Endothelial cell of umbilical vein (primary cell): Measurements from ENCODE around the gene PADI1. TPM values are rescaled to one million over a fixed set of nuclear protein-coding genes. Genes with fewer than 3 reads are reported as not detected.

Experiments
- BruUV-seq: library from RNA; stranded (reverse); fragments of 400-500 nt; replicated peaks from 2 replicates; lab custom pipeline; 2021; lab: Mats Ljungman, UMichigan
- CTCF ChIA-PET: fragments of 300-600, 350-600 bp; sonication (Branson Sonifier 250); formaldehyde crosslinking; loops from one replicate; lab custom pipeline; 2021; ENCODE audit warnings: antibody characterized with exemption, inconsistent platforms; lab: Charles Lee
- POLR2A ChIA-PET: fragments of 300-600, 350-600 bp; sonication (Branson Sonifier 250); formaldehyde crosslinking; loops from one replicate; lab custom pipeline; 2021; ENCODE audit warnings: antibody characterized with exemption, inconsistent platforms; lab: Charles Lee
- DNase-seq: peaks from one replicate; pipeline ENCODE4 v3.0.0-alpha.2; 2011; ENCODE audit warnings: low read depth, low spot score
- FAIRE-seq: peaks from 2 replicates; lab custom pipeline; 2011; peaks lifted over from hg19 to GRCh38; lab: Jason Lieb, UNC
- H2AFZ ChIP-seq: 2 replicates; pipeline ENCODE4 v1.6.0; 2012; ENCODE audit warnings: low read depth, low read length, control low read depth, inconsistent platforms
- H3K27ac ChIP-seq: 2 replicates; pipeline ENCODE4 v1.5.1; 2011; ENCODE audit warnings: low read depth, mild to moderate bottlenecking, control low read depth, low read length, moderate library complexity; ENCODE audit not compliant: insufficient read depth
- H3K27me3 ChIP-seq, 2 experiments: 2 replicates each; pipeline versions ENCODE4 v1.6.0 to v1.6.1; 2011; ENCODE audit warnings: low read length in 2 of 2, mixed read lengths in 1 of 2; ENCODE audit not compliant: control insufficient read depth in 2 of 2, insufficient read depth in 2 of 2
- H3K36me3 ChIP-seq, 2 experiments: 2 replicates in 1 of 2; 3 replicates in 1 of 2; pipeline ENCODE4 v1.5.1; 2011; ENCODE audit warnings: low read length in 2 of 2, mild to moderate bottlenecking in 1 of 2, moderate library complexity in 1 of 2; ENCODE audit not compliant: control insufficient read depth in 2 of 2, insufficient read depth in 2 of 2; ENCODE audit errors: extremely low read depth in 1 of 2
- H3K4me1 ChIP-seq: 3 replicates; pipeline ENCODE4 v1.5.1; 2011; ENCODE audit warnings: mild to moderate bottlenecking, low read length; ENCODE audit not compliant: control insufficient read depth, insufficient read depth; ENCODE audit errors: extremely low read depth
- H3K4me2 ChIP-seq: 2 replicates; pipeline ENCODE4 v1.6.1; 2011; ENCODE audit warnings: low read length, control low read depth, mixed read lengths; ENCODE audit not compliant: insufficient read depth
- H3K4me3 ChIP-seq, 3 experiments: fragments of 200-600 bp in 1 of 3; sonication (generic), shearing (Covaris generic) in 1 of 3; replicated peaks in 1 of 3; 2 replicates each; pipeline ENCODE4 v1.5.1; 2011 to 2016; ENCODE audit warnings: control low read depth in 3 of 3, low read length in 3 of 3, mild to moderate bottlenecking in 2 of 3, inconsistent platforms in 1 of 3, low read depth in 1 of 3, moderate library complexity in 1 of 3; ENCODE audit not compliant: insufficient read depth in 1 of 3
- H3K79me2 ChIP-seq: 2 replicates; pipeline ENCODE4 v1.6.0; 2012; ENCODE audit warnings: low read length, inconsistent platforms; ENCODE audit not compliant: control insufficient read depth, insufficient read depth
- H3K9ac ChIP-seq: replicated peaks from 2 replicates; pipeline ENCODE3; 2011; ENCODE audit warnings: low read length, control low read depth; ENCODE audit not compliant: insufficient read depth; ENCODE audit errors: extremely low read depth
- H3K9me1 ChIP-seq: replicated peaks from 3 replicates; pipeline ENCODE4 v1.6.0; 2011; ENCODE audit warnings: mild to moderate bottlenecking, low read length; ENCODE audit not compliant: control insufficient read depth, insufficient read depth; ENCODE audit errors: extremely low read depth
- H3K9me3 ChIP-seq: replicated peaks from 2 replicates; pipeline ENCODE4 v1.5.1; 2012; ENCODE audit warnings: low read length, inconsistent platforms; ENCODE audit not compliant: control insufficient read depth, insufficient read depth
- H4K20me1 ChIP-seq: replicated peaks from 2 replicates; pipeline ENCODE3; 2011; ENCODE audit warnings: mild to moderate bottlenecking, low read length; ENCODE audit not compliant: control insufficient read depth, insufficient read depth; ENCODE audit errors: extremely low read depth
- EZH2 ChIP-seq: IDR thresholded peaks from 2 replicates; pipeline ENCODE4 v1.6.1; 2012; ENCODE audit warnings: borderline replicate concordance, low read depth, mild to moderate bottlenecking, moderate library complexity, low read length, inconsistent platforms; ENCODE audit not compliant: severe bottlenecking
- FOS ChIP-seq: IDR thresholded peaks from 2 replicates; pipeline ENCODE4 v1.6.1; 2011; ENCODE audit warnings: mild to moderate bottlenecking, low read length, moderate library complexity, borderline replicate concordance; ENCODE audit not compliant: insufficient read depth
- GATA2 ChIP-seq: IDR thresholded peaks from 2 replicates; pipeline ENCODE4 v1.7.0; 2011; ENCODE audit warnings: low read depth, mild to moderate bottlenecking, moderate library complexity, mixed read lengths, low read length; ENCODE audit not compliant: insufficient read length, insufficient read depth
- JUN ChIP-seq: IDR thresholded peaks from 2 replicates; pipeline ENCODE4 v1.6.1; 2011; ENCODE audit warnings: borderline replicate concordance, low read depth; ENCODE audit not compliant: insufficient read length, insufficient read depth
- MYC ChIP-seq: IDR thresholded peaks from one replicate; pipeline ENCODE4 v1.6.1; 2011; ENCODE audit warnings: mild to moderate bottlenecking, low read depth, low read length
- POLR2A ChIP-seq: IDR thresholded peaks from 2 replicates; pipeline ENCODE4 v1.6.1; 2012; ENCODE audit warnings: low read depth, mild to moderate bottlenecking, control low read depth, low read length
- POLR2AphosphoS5 ChIP-seq: IDR thresholded peaks from 2 replicates; pipeline ENCODE4 v1.6.1; 2012; ENCODE audit warnings: low read depth, mild to moderate bottlenecking, control low read depth, low read length, moderate library complexity; ENCODE audit not compliant: insufficient read depth
- dilution Hi-C: fragments of 300-500 bp; cut with MboI; formaldehyde crosslinking; loops from one replicate; pipeline ENCODE4 v1.15.0; 2019; ENCODE audit warnings: low sequenced_read_pairs; ENCODE audit not compliant: extremely low pct_ligation_motif_present
- intact Hi-C: fragments of 100-400 bp; cut with micrococcal nuclease; formaldehyde crosslinking; loops from one replicate; pipeline ENCODE4 v1.10.0; 2022
- polyA plus RNA-seq, 4 experiments: library from polyadenylated mRNA; depleted of rRNA in 3 of 4; stranded (reverse) in 3 of 4; unstranded in 1 of 4; fragments of >200 nt; gene quantifications; 2 replicates each; pipeline versions ENCODE4 v1.2.1 to v1.2.3, GENCODE V29; 2011 to 2012; ENCODE audit warnings: missing spikeins in 1 of 4
- total RNA-seq: library from RNA; stranded (reverse); gene quantifications from 2 replicates; pipeline ENCODE4 v1.2.3, GENCODE V29; 2021
- TF ChIP-seq, protein P1 (sequence below), 2 donors: IDR thresholded peaks; 1 replicate in 1 of 2; 2 replicates in 1 of 2; pipeline ENCODE4 v1.5.1; 2011; ENCODE audit warnings: low read length in 2 of 2, mild to moderate bottlenecking in 2 of 2, moderate library complexity in 2 of 2, control low read depth in 1 of 2, inconsistent platforms in 1 of 2, low read depth in 1 of 2; ENCODE audit not compliant: insufficient read depth in 1 of 2; ENCODE audit errors: extremely low read depth in 1 of 2
- TF ChIP-seq, protein P2 (sequence below): IDR thresholded peaks from 2 replicates; pipeline ENCODE4 v1.6.1; 2011; ENCODE audit not compliant: insufficient read depth, insufficient read length

The PADI1 gene
- total and polyA plus RNA-seq, 2 donors (not counting 3 experiments of a cell fraction or from before 2014, with no cell fraction given): 0.01 TPM; not detected in 1

DNA sequence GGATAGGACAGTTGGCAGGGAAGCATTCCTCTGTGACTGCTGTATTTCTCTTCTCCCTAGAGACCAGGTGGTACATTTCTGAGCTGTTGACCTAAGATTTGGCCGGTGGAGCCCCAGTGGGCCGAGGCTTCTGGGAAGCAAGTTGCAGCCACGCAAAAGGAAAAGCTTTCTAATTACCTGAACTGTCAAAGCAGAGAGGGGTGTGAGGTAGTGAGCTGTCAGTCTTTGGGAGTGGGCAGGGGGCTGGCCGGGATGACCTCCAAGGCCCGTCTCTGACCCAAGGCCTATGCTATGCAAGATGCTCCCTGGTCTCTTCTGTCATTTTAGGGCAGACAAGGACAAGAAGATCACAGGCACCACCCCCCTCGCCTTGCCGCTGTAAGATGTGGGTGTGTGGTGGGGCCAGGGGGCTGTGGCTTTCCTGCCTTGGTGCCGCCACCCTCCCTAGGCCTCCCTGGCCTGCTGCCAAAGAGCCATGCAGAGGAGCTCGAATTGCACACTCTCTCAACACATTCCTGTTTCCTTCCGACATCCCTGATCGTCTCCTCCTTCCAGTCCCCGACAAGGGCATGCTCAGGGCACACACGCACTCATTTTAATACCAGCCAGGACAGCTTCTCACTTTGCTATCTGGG lies 7.7 kb downstream of the PADI1 start:
- Histone ChIP-seq H3K9me1 (no peaks in the 10 kb centered on the region), H3K27me3 (no peaks in the 10 kb centered on the region), H3K4me1 (no peaks in the 10 kb centered on the region), H3K4me2 (no peak overlapping the region), H3K79me2 (no peaks in the 10 kb centered on the region), H3K9ac (no peak overlapping the region), H3K9me3 (no peaks in the 10 kb centered on the region), H3K27ac (no peak overlapping the region), H3K4me3 (no peak overlapping the region), H4K20me1 (no peaks in the 10 kb centered on the region), H3K36me3 (no peaks in the 10 kb centered on the region), H2AFZ (no peak overlapping the region)
- dilution Hi-C loops (no loop called here), intact Hi-C loops (no loop called here)
- DNase-seq (peak; percentile 28), FAIRE-seq (no peak)
- no TSS peak for BruUV-seq
- no peak for TF ChIP-seq JUN
- no peak for TF ChIP-seq EZH2
- no peak for TF ChIP-seq GATA2
- TF ChIP-seq, protein P1, sequence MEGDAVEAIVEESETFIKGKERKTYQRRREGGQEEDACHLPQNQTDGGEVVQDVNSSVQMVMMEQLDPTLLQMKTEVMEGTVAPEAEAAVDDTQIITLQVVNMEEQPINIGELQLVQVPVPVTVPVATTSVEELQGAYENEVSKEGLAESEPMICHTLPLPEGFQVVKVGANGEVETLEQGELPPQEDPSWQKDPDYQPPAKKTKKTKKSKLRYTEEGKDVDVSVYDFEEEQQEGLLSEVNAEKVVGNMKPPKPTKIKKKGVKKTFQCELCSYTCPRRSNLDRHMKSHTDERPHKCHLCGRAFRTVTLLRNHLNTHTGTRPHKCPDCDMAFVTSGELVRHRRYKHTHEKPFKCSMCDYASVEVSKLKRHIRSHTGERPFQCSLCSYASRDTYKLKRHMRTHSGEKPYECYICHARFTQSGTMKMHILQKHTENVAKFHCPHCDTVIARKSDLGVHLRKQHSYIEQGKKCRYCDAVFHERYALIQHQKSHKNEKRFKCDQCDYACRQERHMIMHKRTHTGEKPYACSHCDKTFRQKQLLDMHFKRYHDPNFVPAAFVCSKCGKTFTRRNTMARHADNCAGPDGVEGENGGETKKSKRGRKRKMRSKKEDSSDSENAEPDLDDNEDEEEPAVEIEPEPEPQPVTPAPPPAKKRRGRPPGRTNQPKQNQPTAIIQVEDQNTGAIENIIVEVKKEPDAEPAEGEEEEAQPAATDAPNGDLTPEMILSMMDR (IDR thresholded peaks at IDR 0.05; ENCODE audit: extremely low read depth in 1 of 2, insufficient read depth in 1 of 2, low read depth in 1 of 2, low read length in 2 of 2): no peak
- TF ChIP-seq, protein P2, sequence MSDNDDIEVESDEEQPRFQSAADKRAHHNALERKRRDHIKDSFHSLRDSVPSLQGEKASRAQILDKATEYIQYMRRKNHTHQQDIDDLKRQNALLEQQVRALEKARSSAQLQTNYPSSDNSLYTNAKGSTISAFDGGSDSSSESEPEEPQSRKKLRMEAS: no peak
- TF ChIP-seq POLR2AphosphoS5: no peak
- no peak for TF ChIP-seq FOS
- TF ChIP-seq POLR2A: no peak
- TF ChIP-seq MYC: no peak
- ChIA-PET POLR2A (no interaction called here), CTCF (interaction anchor here (0.9 to 1.2 kb wide), 2 partner anchors 16 to 24 kb away, joined by 3 to 4 read pairs; no protein-coding TSS in a partner anchor)
